Adrenal gland (tissue), 12 donors: ENCODE measurements around the gene RAP1A. TPM values are rescaled to one million over a fixed set of nuclear protein-coding genes. Genes with fewer than 3 reads are reported as not detected.

Experiments
- DNase-seq, 7 donors: peaks; one replicate each; pipeline ENCODE4 v3.0.0-alpha.2; 2019 to 2020
- H3K27ac ChIP-seq, 5 donors: fragments of 200-600 bp; sonication (generic) in 4 of 5; 1 replicate in 3 of 5; 2 replicates in 2 of 5; pipeline versions ENCODE4 v1.5.1 to v1.8.0; 2016 to 2020; ENCODE audit warnings: mild to moderate bottlenecking in 1 of 5
- H3K27me3 ChIP-seq: fragments of 200-600 bp; 2 replicates; pipeline ENCODE4 v1.8.0; 2021
- H3K36me3 ChIP-seq, 2 donors: fragments of 200-600 bp; replicated peaks in 1 of 2; 1 replicate in 1 of 2; 2 replicates in 1 of 2; pipeline versions ENCODE4 v1.5.1 to v1.8.0; 2018 to 2022
- H3K4me1 ChIP-seq, 2 donors: fragments of 200-600 bp; replicated peaks in 1 of 2; 1 replicate in 1 of 2; 2 replicates in 1 of 2; pipeline versions ENCODE4 v1.5.1 to v1.8.0; 2018 to 2021
- H3K4me3 ChIP-seq, 4 donors: fragments of 200-600 bp; sonication (generic) in 3 of 4; one replicate each; pipeline ENCODE4 v1.5.1; 2016 to 2018
- H3K9me3 ChIP-seq, 3 donors: fragments of 200-600 bp; sonication (generic) in 1 of 3; replicated peaks in 1 of 3; 1 replicate in 2 of 3; 2 replicates in 1 of 3; pipeline versions ENCODE4 v1.5.1 to v1.8.0; 2016 to 2021
- POLR2A ChIP-seq, 2 donors: fragments of 450-650 bp; IDR thresholded peaks; one replicate each; pipeline ENCODE4 v1.6.1; 2017; ENCODE audit warnings: antibody characterized with exemption in 2 of 2, mild to moderate bottlenecking in 2 of 2, moderate library complexity in 1 of 2
- WGBS, 4 donors: extraction: QIAGEN DNeasy Blood & Tissue Kit in 2 of 4; methylation state at CpG; one replicate each; pipeline versions ENCODE4 v1.1.5 to v1.1.7; 2013 to 2017; 5-methylcytosine and 5-hydroxymethylcytosine counted together
- intact Hi-C, 2 donors: fragments of 100-400 bp; cut with DNase I; formaldehyde crosslinking; loops; one replicate each; pipeline versions ENCODE4 v1.14.1 to v1.15.0; 2022 to 2023
- polyA plus RNA-seq, 3 donors: library from polyadenylated mRNA; stranded (reverse); fragments of 200-250 nt in 2 of 3; fragments of 350-450 nt in 1 of 3; fragmentation: Illumina TruSeq in 1 of 3; extraction: RNeasy Lipid Tissue Mini Kit (QIAGEN cat#74804) in 1 of 3; gene quantifications; one replicate each; pipeline ENCODE4 v1.2.3, GENCODE V29; 2013 to 2014
- total RNA-seq, 9 donors: library from RNA; depleted of rRNA in 4 of 9; stranded (reverse); fragments of >200 nt in 4 of 9; fragments of 120-200 nt in 1 of 9; fragmentation: NEBNext Ultra II Directional in 1 of 9; extraction: Animal tissue kit (Norgen Biotek cat#: 25700) in 1 of 9; gene quantifications; one replicate each; pipeline versions ENCODE4 v1.1.0 to v1.2.4, GENCODE V29; 2013 to 2023
- TF ChIP-seq, protein P1 (sequence below), 6 experiments: fragments of 450-650 bp in 4 of 6; fragments of 200-600 bp in 2 of 6; sonication (generic) in 1 of 6; IDR thresholded peaks; 1 replicate in 5 of 6; 2 replicates in 1 of 6; pipeline versions ENCODE4 v1.5.1 to v1.8.0; 2016 to 2021; ENCODE audit warnings: antibody characterized with exemption in 6 of 6, mild to moderate bottlenecking in 2 of 6, moderate library complexity in 1 of 6
- donor health status: healthy with polysubstance abuse.
- donor health status: Bipolar disorder and iron deficiency.
- donor health status: DM: yes; HTN: yes; CAD: no.
- donor health status: DM: no; HTN: no; CAD: no.
- donor health status: DM: no; HTN: no; CAD: no.
- donor health status: DM: yes; HTN: yes; CAD: no.

RAP1A gene
- total and polyA plus RNA-seq, 12 donors, result 23.1 to 157 (median 60.2) TPM

DNA sequence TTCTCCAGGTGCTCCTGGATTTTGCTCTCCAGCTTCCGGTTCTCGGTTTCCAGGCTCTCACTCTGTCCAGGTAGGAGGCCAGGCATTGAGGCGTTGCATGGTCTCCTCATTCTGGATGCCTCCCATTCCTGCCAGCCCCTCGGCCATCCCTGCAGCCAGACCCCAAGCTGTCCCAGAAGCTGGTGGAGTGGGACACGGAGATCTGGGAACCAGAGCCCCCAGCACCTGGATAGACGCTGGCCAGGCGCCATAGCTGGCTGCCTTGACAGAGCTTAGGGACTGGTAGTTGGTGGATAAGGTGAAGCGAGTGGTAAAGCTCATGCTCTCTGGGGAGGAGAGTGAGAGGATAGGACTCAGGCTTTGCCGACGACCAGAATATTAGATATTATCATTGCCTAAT lies 29.6 kb downstream of the RAP1A start:
- TF ChIP-seq, protein P1, sequence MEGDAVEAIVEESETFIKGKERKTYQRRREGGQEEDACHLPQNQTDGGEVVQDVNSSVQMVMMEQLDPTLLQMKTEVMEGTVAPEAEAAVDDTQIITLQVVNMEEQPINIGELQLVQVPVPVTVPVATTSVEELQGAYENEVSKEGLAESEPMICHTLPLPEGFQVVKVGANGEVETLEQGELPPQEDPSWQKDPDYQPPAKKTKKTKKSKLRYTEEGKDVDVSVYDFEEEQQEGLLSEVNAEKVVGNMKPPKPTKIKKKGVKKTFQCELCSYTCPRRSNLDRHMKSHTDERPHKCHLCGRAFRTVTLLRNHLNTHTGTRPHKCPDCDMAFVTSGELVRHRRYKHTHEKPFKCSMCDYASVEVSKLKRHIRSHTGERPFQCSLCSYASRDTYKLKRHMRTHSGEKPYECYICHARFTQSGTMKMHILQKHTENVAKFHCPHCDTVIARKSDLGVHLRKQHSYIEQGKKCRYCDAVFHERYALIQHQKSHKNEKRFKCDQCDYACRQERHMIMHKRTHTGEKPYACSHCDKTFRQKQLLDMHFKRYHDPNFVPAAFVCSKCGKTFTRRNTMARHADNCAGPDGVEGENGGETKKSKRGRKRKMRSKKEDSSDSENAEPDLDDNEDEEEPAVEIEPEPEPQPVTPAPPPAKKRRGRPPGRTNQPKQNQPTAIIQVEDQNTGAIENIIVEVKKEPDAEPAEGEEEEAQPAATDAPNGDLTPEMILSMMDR (IDR thresholded peaks at IDR 0.05), result no peak
- no peak for TF ChIP-seq POLR2A (IDR thresholded peaks at IDR 0.05)
- WGBS, 4 donors, result 88 to 95% (median 90%) methylated on average over 9 to 10 of the region's 10 CpGs
- no peak overlapping the region for H3K27ac ChIP-seq
- no peak overlapping the region for H3K4me3 ChIP-seq
- intact Hi-C loops, result no loop called here
- no peak for DNase-seq
- H3K27me3 ChIP-seq, result no peaks in the 10 kb centered on the region
- no peaks in the 10 kb centered on the region for H3K9me3 ChIP-seq
- H3K36me3 ChIP-seq, result no peaks in the 10 kb centered on the region
- H3K4me1 ChIP-seq, result peaks cover 5 to 16% of the 10 kb centered on the region in 2 donors

DNA sequence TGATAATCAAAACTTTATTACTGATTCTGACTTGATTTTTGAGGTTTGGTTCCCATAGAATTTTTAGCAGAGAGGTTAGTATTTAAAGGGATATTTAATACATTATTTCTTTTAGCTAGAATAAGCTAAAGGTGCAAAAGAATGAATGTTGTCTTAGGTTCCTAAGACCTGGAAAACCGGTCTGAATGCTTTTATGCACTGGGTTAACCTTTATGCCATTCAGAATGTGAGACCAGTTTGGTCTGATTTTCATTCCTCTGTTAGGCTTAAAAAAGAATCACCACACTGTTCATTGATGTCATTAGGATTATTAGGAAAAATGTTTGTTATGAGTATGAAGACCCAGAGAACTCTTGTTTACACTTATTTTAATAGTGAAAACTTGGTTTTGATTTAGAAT lies 30.1 kb downstream of the RAP1A start:
- H3K4me3 ChIP-seq, result no peak overlapping the region
- intact Hi-C loops, result loop anchor here in 1 of 2 donors (10.0 kb wide), 1 partner anchor 135 kb away; no protein-coding TSS in a partner anchor
- H3K9me3 ChIP-seq, result no peaks in the 10 kb centered on the region
- no peaks in the 10 kb centered on the region for H3K27me3 ChIP-seq
- no peak for TF ChIP-seq POLR2A (IDR thresholded peaks at IDR 0.05)
- TF ChIP-seq, protein P1 (IDR thresholded peaks at IDR 0.05), result no peak
- no peak overlapping the region for H3K27ac ChIP-seq
- H3K4me1 ChIP-seq, result peaks cover 5 to 16% of the 10 kb centered on the region in 2 donors
- 64 to 88% (median 82%) methylated on average over 1 of the region's 1 CpG for WGBS, 4 donors
- DNase-seq, result no peak
- H3K36me3 ChIP-seq, result no peaks in the 10 kb centered on the region

DNA sequence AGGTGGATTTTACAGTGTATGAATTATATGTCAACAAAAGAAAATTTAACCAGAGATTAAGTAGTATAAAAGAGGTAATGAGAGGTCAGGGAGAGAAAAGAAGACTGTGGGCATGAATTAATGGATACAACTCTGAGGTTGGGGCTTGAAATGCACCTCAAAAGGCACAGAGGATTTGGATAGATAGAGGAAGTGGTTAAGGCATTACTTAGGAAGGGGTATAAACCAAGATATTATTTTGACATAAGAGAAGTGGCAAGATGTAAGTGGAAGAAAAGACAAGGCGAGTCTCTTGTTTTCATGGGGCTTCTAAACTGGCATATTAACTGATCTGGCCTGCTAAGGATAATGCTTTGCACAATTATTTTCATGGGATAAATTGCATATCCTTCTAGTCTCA lies 34.1 kb downstream of the RAP1A start:
- intact Hi-C loops, result loop anchor here in 1 of 2 donors (10.0 kb wide), 1 partner anchor 139 kb away; no protein-coding TSS in a partner anchor
- no peak overlapping the region for H3K27ac ChIP-seq
- H3K4me1 ChIP-seq, result peaks cover 8 to 40% of the 10 kb centered on the region in 2 donors
- H3K9me3 ChIP-seq, result no peaks in the 10 kb centered on the region
- no peak for DNase-seq
- WGBS, 4 donors, result 75 to 92% (median 87%) methylated on average over 1 of the region's 1 CpG
- H3K27me3 ChIP-seq, result no peaks in the 10 kb centered on the region
- H3K4me3 ChIP-seq, result no peak overlapping the region
- H3K36me3 ChIP-seq, result no peaks in the 10 kb centered on the region
- TF ChIP-seq POLR2A (IDR thresholded peaks at IDR 0.05), result no peak

DNA sequence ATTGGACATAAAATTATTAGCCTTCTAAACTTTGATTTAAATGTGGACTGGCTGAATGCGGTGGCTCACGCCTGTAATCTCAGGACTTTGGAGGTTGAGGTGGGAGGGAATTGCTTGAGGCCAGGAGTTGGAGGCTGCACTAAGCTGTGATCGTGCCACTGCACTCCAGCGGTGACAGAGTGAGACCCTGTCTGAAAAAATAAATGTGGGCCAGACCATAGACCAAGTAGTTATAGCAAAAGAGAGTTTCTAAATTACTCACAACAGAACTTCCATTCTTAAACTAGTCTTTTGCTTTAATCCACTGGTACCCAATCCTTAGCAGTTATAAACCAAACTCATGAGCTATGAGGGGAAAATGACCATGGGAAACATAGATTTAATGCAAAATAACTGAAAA lies 35.2 kb downstream of the RAP1A start:
- 72 to 97% (median 82%) methylated on average over 4 of the region's 4 CpGs for WGBS, 4 donors
- DNase-seq, result no peak
- no peaks in the 10 kb centered on the region for H3K27me3 ChIP-seq
- no peaks in the 10 kb centered on the region for H3K36me3 ChIP-seq
- no peaks in the 10 kb centered on the region for H3K9me3 ChIP-seq
- peaks cover 7 to 41% of the 10 kb centered on the region in 2 donors for H3K4me1 ChIP-seq
- TF ChIP-seq POLR2A (IDR thresholded peaks at IDR 0.05), result no peak
- TF ChIP-seq, protein P1 (IDR thresholded peaks at IDR 0.05), result no peak
- no peak overlapping the region for H3K4me3 ChIP-seq
- no peak overlapping the region for H3K27ac ChIP-seq
- intact Hi-C loops, result loop anchor here (5.0 to 10.0 kb wide), 2 partner anchors 140 to 148 kb away; no protein-coding TSS in a partner anchor
